ENCODE results near the gene XRN2.
"Not testable (repeated sequence)": the region's sequence is repeated elsewhere in the genome, so short reads cannot be mapped to it uniquely, and the experiment has no call there.

XRN2 gene

DNA sequence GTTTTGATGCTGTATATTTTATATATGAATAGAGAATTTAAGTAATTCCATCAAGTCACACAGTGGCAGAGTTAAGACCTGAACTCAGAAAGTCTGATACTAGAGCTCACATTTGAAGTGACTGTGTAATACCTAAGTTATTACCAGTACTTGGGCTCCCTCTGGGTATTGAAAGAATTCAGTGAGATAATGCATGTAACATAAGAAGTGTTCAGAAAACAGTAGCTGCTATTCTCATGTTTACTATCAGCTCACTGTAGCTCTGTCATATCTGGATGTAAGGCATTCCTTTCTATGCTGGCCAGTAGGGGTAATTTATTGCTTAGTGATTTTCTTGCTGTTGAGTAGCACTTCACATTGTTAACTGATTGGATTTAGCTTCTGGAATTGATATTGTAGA is 49.6 kb downstream of the XRN2 start:
- DNase-seq: no peak

GRCh38 chr20:21353236-21353635 is 50.1 kb downstream of the XRN2 start:
- no peak for DNase-seq

DNA sequence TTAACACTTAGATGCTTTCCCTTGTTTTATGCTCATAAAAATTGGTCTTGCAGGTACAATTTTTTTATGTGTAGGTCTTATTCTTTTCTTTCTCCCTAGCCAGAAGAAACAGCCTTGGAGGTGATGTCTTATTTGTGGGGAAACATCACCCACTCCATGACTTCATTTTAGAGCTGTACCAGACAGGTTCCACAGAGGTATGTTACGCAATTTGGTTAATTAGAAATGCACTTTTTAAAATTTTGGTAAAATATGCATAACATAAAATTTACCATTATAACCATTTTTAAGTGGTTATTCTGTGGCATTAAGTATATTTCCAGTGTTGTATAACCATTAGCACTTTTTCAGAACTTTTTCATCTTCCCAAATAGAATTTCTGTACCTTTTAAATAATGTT is 52.9 kb downstream of the XRN2 start:
- no peak for DNase-seq

GRCh38 chr20:21356386-21356785 is 53.3 kb downstream of the XRN2 start:
- DNase-seq: no peak

DNA sequence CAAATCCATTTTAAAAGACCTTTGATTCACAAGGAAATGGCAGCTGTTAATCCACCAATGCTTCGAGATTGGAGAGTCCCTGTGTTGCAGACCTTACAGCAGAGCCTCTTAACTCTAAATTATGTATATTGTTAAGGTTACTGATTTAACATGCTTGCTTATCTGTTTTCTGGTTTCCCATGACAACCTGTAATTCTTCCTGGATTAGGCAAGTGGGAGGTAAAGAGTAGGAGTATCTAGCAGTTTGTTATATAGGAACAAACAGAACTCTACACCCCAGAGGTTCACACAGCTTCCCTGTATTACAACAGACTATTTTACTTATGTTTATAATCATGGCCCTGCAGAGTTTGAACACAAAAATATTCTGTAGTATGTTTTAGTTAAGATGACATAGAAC is 54.7 kb downstream of the XRN2 start:
- DNase-seq: peak; percentile 19

DNA sequence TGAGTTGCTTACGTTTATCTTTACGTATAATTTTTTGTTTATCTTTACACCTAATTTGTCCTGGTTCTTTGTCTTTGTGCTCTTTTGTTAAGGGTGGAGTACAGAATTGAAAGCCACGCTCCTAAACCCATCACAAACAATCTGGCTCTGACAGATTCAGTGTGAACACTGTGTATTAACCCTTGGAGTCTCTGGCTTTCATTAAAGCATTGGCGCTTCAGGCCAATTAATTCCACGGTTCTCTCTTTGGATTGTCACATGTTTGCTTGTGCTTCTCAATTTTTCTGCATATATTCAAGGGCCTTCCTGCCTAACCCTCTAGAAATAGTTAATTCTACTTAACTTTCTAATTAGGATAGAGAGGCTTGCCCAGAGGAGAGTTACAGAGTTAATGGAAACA is 55.6 kb downstream of the XRN2 start:
- no peak for DNase-seq

GRCh38 chr20:21360705-21361104 is 57.6 kb downstream of the XRN2 start:
- no peak for DNase-seq

DNA sequence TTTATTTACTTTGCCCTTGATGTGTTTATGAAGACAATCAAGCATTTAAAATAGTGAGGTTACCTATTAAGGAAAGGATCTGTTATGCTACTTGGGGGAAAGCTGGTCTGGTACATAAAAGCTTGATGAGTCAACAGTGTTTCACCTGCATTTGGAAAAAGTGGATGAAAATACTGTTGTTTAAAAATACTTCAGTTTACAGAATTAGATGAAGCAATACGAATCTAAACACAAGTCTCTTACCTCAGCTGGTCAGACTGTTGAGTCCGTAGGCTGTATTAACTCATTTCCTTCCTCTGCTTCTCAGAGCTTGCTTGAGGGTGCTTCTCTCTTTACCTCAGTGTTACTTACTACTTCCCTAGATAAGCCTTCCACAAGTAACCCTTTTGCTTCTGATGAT is 58.1 kb downstream of the XRN2 start:
- DNase-seq: peak; percentile 36

GRCh38 chr20:21364413-21364812 is 61.3 kb downstream of the XRN2 start:
- no peak for DNase-seq

GRCh38 chr20:21365771-21366170 is 62.6 kb downstream of the XRN2 start:
- no peak for DNase-seq

DNA sequence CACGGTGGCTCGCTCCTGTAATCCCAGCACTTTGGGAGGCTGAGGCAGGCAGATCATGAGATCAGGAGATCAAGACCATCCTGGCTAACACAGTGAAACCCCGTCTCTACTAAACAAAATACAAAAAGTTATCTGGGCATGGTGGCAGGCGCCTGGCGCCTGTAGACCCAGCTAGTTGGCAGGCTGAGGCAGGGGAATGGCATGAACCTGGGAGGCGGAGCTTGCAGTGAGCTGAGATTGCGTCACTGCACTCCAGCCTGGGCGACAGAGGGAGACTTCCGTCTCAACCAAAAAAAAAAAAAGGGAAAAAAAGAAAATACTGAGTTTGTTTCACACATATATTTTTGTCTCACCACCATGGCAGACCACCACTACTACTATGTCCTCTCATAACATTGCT is 63.1 kb downstream of the XRN2 start:
- DNase-seq: not testable (repeated sequence)

- DNase-seq: no peak
Measured at GRCh38 chr20:21368791-21369190, 65.7 kb downstream of the XRN2 start.

- DNase-seq: no peak
Measured at GRCh38 chr20:21371193-21371592, 68.1 kb downstream of the XRN2 start.

DNA sequence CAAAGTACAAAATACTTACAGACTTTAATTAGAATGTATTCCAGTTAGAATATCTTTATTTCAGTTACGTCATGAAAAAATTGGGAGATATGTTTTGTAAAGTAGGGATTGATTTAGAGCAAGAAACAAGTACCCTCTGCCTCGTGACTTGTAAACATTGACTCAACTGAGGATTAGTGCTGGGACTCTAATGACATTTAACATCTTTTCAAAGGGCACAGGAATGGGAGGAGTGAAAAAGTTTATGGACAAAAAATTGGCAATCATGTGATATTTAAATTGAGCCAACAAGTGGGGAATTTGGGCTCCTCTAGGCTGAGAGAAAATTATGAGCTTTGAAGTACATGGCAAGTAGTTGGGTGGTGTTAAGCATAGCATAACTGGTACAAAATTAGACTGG is 68.9 kb downstream of the XRN2 start:
- no peak for DNase-seq

- no peak for DNase-seq
Measured at GRCh38 chr20:21373436-21373835, 70.3 kb downstream of the XRN2 start.

DNA sequence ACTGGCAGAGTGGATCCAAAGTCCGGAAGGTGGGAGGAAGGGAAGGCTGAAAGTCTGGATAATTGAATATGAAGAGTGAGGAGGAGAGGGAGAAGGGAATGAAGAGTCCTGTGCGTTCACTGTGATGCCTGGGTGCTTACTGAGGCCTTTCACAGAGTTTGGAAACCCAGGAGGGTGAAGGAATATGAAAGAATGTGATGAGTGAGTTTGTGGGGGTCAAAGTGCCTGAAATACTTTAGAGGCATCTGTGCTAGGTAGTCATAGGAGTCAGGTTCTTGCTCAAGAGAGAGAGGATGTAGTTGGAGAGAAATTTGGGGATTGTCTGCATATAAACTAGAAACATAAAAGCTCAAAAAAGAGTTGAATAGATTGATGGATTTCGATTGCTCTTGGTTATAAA is 73.5 kb downstream of the XRN2 start:
- no peak for DNase-seq

DNA sequence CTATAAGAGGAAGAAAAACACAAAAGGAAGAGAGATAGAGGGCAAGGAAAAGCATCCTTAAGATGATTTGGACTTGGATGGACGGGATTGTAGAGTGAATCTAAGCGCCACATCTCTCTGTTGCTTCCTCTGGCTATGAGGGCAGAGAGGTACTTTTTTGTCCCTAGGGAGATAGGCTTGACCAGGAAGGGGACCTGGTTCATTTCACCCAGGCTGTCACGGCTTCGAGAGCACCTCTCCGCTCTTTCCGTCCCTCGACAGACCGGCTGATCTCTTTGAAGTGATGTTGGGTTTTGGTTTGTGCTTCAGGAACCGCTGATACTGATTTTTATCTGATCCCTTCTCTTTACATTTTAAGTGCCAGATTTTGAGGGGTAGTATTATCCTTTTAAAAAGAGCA is 74.6 kb downstream of the XRN2 start:
- DNase-seq: no peak

GRCh38 chr20:21378259-21378658 is 75.1 kb downstream of the XRN2 start:
- no peak for DNase-seq

DNA sequence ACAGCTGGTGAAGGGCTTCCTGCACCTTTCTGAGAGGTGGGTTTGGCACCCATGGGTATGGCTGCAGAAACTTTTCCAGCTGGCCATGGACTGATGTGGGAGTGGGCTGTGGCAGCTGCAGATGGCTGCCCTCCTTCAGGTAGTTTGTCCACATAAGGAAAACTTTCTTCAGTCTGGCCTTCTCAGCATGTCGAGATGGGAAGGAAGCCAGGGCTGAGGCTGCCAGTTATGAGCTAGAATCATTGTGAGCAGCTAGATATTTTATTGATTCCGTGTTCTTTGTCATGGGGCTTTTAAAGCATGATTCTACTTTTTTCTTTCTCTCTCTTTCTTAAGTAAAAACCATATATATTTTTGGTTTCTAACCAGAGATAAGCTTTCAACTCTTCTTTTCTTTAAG is 77.6 kb downstream of the XRN2 start:
- DNase-seq: no peak

- DNase-seq: no peak
Measured at GRCh38 chr20:21381619-21382018, 78.5 kb downstream of the XRN2 start.

GRCh38 chr20:21384308-21384892 is 81.3 kb downstream of the XRN2 start:
- DNase-seq: no peak

DNA sequence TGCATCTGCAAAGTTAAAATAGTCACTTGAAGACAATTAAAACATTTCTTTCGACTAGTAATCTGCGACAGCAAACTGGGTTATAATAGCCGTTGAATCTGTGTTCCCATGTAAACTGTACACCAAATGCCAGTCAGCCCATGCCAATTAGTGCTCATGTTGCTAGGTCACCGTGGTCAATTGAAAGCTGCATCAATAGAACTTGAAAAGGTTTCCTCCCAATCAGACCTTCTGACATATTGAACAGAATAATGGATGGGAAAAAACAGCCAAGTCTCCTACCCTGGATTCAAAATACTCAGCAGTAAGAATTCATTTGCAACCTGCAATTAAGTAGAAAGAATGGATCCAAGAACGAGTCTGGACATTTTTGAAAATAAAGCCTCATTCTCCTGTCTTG is 83.0 kb downstream of the XRN2 start:
- no peak for DNase-seq

GRCh38 chr20:21387528-21387927 is 84.4 kb downstream of the XRN2 start:
- peak; percentile 57 for DNase-seq

- DNase-seq: no peak
Measured at GRCh38 chr20:21388566-21388965, 85.4 kb downstream of the XRN2 start.

GRCh38 chr20:21389368-21389767 is 86.2 kb downstream of the XRN2 start:
- no peak for DNase-seq

DNA sequence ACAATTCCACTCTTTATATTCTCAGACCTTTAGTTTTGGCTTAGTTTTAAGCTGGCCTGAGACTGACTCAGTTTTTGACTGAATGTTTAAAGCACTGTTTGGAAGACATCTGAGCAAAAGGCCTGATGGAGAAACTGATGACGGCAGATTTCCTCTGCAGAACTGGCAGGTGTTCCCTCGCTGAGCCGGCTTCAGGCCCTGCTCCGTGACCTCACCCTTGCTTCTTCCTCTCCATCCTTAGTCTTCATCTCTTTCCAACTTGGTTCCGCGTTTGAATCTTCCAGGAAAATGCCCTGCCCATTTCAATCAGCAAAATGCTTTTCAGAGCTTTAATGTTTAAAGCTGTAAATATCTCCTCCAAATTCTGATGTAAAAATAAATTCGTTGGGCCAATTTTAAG is 87.6 kb downstream of the XRN2 start:
- no peak for DNase-seq

All from DMS153 (cell line).